Measurements from ENCODE around the gene SPATA7.

The SPATA7 gene

GRCh38 chr14:88420187-88420586 lies 34.7 kb downstream of the SPATA7 start:
- no peak overlapping the region for H3K9ac ChIP-seq
- H3K4me3 ChIP-seq (IDR thresholded peaks at IDR 0.05; ENCODE audit: insufficient read depth, low read depth, low read length), result no peak overlapping the region
- no peaks in the 10 kb centered on the region for H3K36me3 ChIP-seq (ENCODE audit: insufficient read depth)
- no peaks in the 10 kb centered on the region for H4K20me1 ChIP-seq (ENCODE audit: insufficient read depth)
- TF ChIP-seq CTCF (conservative IDR thresholded peaks at IDR 0.05; ENCODE audit: low read depth, low read length), result no peak
- H3K4me2 ChIP-seq, result no peak overlapping the region
- H3K4me1 ChIP-seq (ENCODE audit: low read depth, poor library complexity, severe bottlenecking), result no peaks in the 10 kb centered on the region
- H2AFZ ChIP-seq (ENCODE audit: low read depth), result no peak overlapping the region
- no peak overlapping the region for H3K27ac ChIP-seq
- no peaks in the 10 kb centered on the region for H3K79me2 ChIP-seq (ENCODE audit: insufficient read depth, low read depth)
- no peaks in the 10 kb centered on the region for H3K27me3 ChIP-seq (ENCODE audit: insufficient read depth, low read depth)

GRCh38 chr14:88421286-88421685 lies 35.8 kb downstream of the SPATA7 start:
- Histone ChIP-seq H4K20me1 (ENCODE audit: insufficient read depth) (no peaks in the 10 kb centered on the region), H3K36me3 (ENCODE audit: insufficient read depth) (no peaks in the 10 kb centered on the region), H3K27me3 (ENCODE audit: insufficient read depth, low read depth) (no peaks in the 10 kb centered on the region), H3K79me2 (ENCODE audit: insufficient read depth, low read depth) (no peaks in the 10 kb centered on the region), H3K4me3 (IDR thresholded peaks at IDR 0.05; ENCODE audit: insufficient read depth, low read depth, low read length) (no peak overlapping the region), H3K9ac (no peak overlapping the region), H3K4me1 (ENCODE audit: low read depth, poor library complexity, severe bottlenecking) (no peaks in the 10 kb centered on the region), H3K27ac (no peak overlapping the region), H3K4me2 (no peak overlapping the region), H2AFZ (ENCODE audit: low read depth) (no peak overlapping the region)
- TF ChIP-seq CTCF (conservative IDR thresholded peaks at IDR 0.05; ENCODE audit: low read depth, low read length), result no peak

GRCh38 chr14:88422047-88422446 lies 36.6 kb downstream of the SPATA7 start:
- H3K36me3 ChIP-seq (ENCODE audit: insufficient read depth), result no peaks in the 10 kb centered on the region
- no peaks in the 10 kb centered on the region for H4K20me1 ChIP-seq (ENCODE audit: insufficient read depth)
- no peaks in the 10 kb centered on the region for H3K27me3 ChIP-seq (ENCODE audit: insufficient read depth, low read depth)
- H3K27ac ChIP-seq, result no peak overlapping the region
- no peak overlapping the region for H3K9ac ChIP-seq
- H2AFZ ChIP-seq (ENCODE audit: low read depth), result no peak overlapping the region
- TF ChIP-seq CTCF (conservative IDR thresholded peaks at IDR 0.05; ENCODE audit: low read depth, low read length), result no peak
- no peak overlapping the region for H3K4me2 ChIP-seq
- H3K4me3 ChIP-seq (IDR thresholded peaks at IDR 0.05; ENCODE audit: insufficient read depth, low read depth, low read length), result no peak overlapping the region
- H3K79me2 ChIP-seq (ENCODE audit: insufficient read depth, low read depth), result no peaks in the 10 kb centered on the region
- H3K4me1 ChIP-seq (ENCODE audit: low read depth, poor library complexity, severe bottlenecking), result no peaks in the 10 kb centered on the region

GRCh38 chr14:88422919-88423650 lies 37.6 kb downstream of the SPATA7 start:
- no peak overlapping the region for H3K27ac ChIP-seq

More at GRCh38 chr14:88422919-88423650, 37.6 kb downstream of the SPATA7 start:
- Histone ChIP-seq H2AFZ (ENCODE audit: low read depth) (no peak overlapping the region), H3K4me1 (ENCODE audit: low read depth, poor library complexity, severe bottlenecking) (no peaks in the 10 kb centered on the region), H3K4me2 (no peak overlapping the region), H3K36me3 (ENCODE audit: insufficient read depth) (no peaks in the 10 kb centered on the region), H3K79me2 (ENCODE audit: insufficient read depth, low read depth) (no peaks in the 10 kb centered on the region), H3K27me3 (ENCODE audit: insufficient read depth, low read depth) (no peaks in the 10 kb centered on the region), H3K9ac (no peak overlapping the region), H4K20me1 (ENCODE audit: insufficient read depth) (no peaks in the 10 kb centered on the region), H3K4me3 (IDR thresholded peaks at IDR 0.05; ENCODE audit: insufficient read depth, low read depth, low read length) (no peak overlapping the region)
- no peak for TF ChIP-seq CTCF (conservative IDR thresholded peaks at IDR 0.05; ENCODE audit: low read depth, low read length)
